VCaP (cell line): ENCODE measurements around the gene FEZ2.
"Not testable (repeated sequence)": the region's sequence is repeated elsewhere in the genome, so short reads cannot be mapped to it uniquely, and the experiment has no call there.

Experiments used
- H3K27ac ChIP-seq: fragments of 450-650 bp; 2 replicates; pipeline ENCODE4 v1.5.1; 2017
- CTCF ChIP-seq: fragments of 450-650 bp; conservative IDR thresholded peaks from 2 replicates; pipeline ENCODE4 v1.5.1; 2017; ENCODE audit warnings: mild to moderate bottlenecking, moderate library complexity

Gene FEZ2

GRCh38 chr2:36607947-36608346 lies 10.0 kb upstream of the FEZ2 start:
- TF ChIP-seq CTCF = no peak
- H3K27ac ChIP-seq = no peak overlapping the region

- no peak for TF ChIP-seq CTCF
These were observed 9.0 kb upstream of the FEZ2 start for GRCh38 chr2:36606925-36607324.

GRCh38 chr2:36605273-36605672 lies 7.3 kb upstream of the FEZ2 start:
- no peak overlapping the region for H3K27ac ChIP-seq
- TF ChIP-seq CTCF = no peak

More at GRCh38 chr2:36606925-36607324, 9.0 kb upstream of the FEZ2 start:
- H3K27ac ChIP-seq = no peak overlapping the region

DNA sequence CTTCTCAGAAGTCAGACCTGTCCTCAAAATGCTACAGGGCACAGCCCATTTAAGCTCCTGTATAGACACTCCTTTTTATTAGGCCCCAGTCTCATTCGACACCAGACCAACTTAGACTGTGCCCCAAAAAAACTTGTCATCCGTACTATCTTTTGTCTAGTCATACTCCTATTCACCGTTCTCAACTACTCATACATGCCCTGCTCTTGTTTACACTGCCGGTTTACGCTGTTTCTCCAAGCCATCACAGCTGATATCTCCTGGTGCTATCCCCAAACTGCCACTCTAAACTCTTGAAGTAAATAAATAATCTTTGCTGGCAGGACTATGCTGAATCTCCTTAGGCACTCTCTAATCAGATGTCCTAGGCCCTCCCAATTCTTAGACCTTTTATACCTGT lies 5.7 kb upstream of the FEZ2 start:
- H3K27ac ChIP-seq = not testable (repeated sequence)

DNA sequence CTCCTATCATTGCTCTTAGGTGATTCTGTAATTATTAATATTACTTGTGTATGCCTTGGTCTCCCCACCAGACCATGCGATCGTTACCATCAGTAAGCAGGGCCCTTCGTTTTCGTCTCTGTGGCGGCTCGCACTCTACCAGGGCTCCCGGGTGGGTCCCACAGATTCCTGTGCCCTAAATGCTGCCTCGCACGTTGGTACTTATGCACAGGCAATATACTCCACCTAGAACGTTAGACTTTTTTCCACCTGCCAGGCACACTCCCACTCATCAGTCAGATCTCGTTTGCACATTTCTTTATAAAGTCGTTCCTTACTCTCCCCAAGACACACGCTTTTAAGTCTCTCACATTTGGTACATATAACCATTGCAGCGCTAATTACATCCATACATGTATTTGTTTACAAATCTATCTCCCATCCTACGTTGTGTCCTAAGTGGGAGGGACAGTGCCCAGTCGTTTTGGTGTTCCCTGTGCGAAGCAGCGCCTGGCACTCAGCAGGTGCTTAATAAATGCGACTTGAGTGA lies 901 bp downstream of the FEZ2 start:
- H3K27ac ChIP-seq = peak overlapping the region; percentile 81
- no peak for TF ChIP-seq CTCF

DNA sequence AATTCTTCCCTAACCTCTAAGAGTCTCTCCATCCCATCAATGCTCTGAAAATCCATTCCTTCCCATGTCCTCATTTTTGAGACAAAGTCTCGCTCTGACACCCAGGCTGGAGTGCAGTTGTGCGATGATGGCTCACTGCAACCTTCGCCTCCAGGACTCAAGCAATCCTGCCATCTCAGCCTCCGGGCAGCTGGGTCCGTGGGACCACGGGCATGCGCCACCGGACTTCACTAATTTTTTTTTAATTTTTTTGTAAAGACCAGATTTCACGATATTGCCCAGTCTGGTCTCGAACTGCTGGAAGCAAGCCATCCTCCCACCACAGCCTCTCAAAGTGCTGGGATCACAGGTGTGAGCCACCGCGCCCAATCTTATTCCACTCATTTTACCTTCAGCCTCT lies 1.6 kb downstream of the FEZ2 start:
- no peak for TF ChIP-seq CTCF
- no peak overlapping the region; the same call in 1 of the 2 replicates for H3K27ac ChIP-seq

DNA sequence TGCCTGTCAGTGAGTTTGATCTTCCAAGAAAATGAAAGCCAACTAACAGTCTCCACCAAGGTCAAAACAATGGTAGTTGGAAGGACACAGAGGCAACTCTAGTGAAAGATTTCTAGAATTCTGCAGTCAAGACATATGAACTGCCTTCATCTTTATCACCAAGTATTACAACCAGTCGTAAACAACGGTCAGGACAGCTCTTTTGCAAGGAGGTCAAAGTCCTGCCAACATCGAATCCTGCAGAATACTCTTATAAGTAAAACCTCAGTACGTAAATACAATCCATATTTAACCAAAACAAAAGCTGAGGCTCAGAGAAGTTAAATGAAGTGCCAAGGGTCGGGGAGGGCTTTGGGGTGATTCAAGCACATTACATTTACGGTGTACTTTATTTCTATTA lies 3.1 kb downstream of the FEZ2 start:
- TF ChIP-seq CTCF = no peak

GRCh38 chr2:36589230-36589630 lies 8.7 kb downstream of the FEZ2 start:
- H3K27ac ChIP-seq = no peak overlapping the region

More for the DNA sequence above, 3.1 kb downstream of the FEZ2 start:
- no peak overlapping the region for H3K27ac ChIP-seq

More at GRCh38 chr2:36589230-36589630, 8.7 kb downstream of the FEZ2 start:
- no peak for TF ChIP-seq CTCF
